Heart right ventricle (tissue), 16 donors: ENCODE measurements around the gene PTGES2. TPM values are rescaled to one million over a fixed set of nuclear protein-coding genes. Genes with fewer than 3 reads are reported as not detected.
A peak's percentile ranks its signal among the peaks of the same experiment; 100 is the strongest.

Experiments
- ATAC-seq, 8 donors: fragments of 200-7000 bp; cut with Tn5 transposase; one replicate each; pipeline ENCODE4 v1.9.1; 2020; ENCODE audit warnings: mild to moderate bottlenecking in 8 of 8, moderate library complexity in 8 of 8, moderate number of reproducible peaks in 1 of 8
- DNase-seq, 2 donors: peaks; one replicate each; pipeline ENCODE4 v3.0.0-alpha.2; 2020
- H3K27ac ChIP-seq, 10 donors: fragments of 200-600 bp; sonication (generic) in 2 of 10; one replicate each; pipeline versions ENCODE4 v1.5.0 to v1.8.0; 2020 to 2022; ENCODE audit warnings: mild to moderate bottlenecking in 3 of 10
- H3K27me3 ChIP-seq, 7 donors: fragments of 200-600 bp; one replicate each; pipeline ENCODE4 v1.8.0; 2021 to 2022; ENCODE audit warnings: mild to moderate bottlenecking in 2 of 7
- H3K36me3 ChIP-seq, 9 donors: fragments of 200-600 bp; sonication (generic) in 1 of 9; one replicate each; pipeline versions ENCODE4 v1.5.0 to v1.8.0; 2020 to 2022; ENCODE audit warnings: mild to moderate bottlenecking in 2 of 9
- H3K4me1 ChIP-seq, 9 donors: fragments of 200-600 bp; sonication (generic) in 1 of 9; one replicate each; pipeline versions ENCODE4 v1.5.0 to v1.8.0; 2020 to 2022; ENCODE audit warnings: mild to moderate bottlenecking in 4 of 9
- H3K4me3 ChIP-seq, 10 donors: fragments of 200-600 bp; sonication (generic) in 2 of 10; one replicate each; pipeline versions ENCODE4 v1.5.0 to v1.8.0; 2020 to 2022; ENCODE audit warnings: mild to moderate bottlenecking in 7 of 10, moderate library complexity in 2 of 10
- H3K9me3 ChIP-seq, 11 donors: fragments of 200-600 bp in 10 of 11; sonication (generic) in 2 of 11; one replicate each; pipeline versions ENCODE4 v1.5.0 to v1.8.0; 2013 to 2022; ENCODE audit warnings: mild to moderate bottlenecking in 2 of 11, control low read depth in 1 of 11, moderate library complexity in 1 of 11
- CTCF ChIP-seq, 9 donors: fragments of 200-600 bp; sonication (generic) in 2 of 9; IDR thresholded peaks; one replicate each; pipeline versions ENCODE4 v1.5.0 to v1.8.0; 2021 to 2022; ENCODE audit warnings: antibody characterized with exemption in 9 of 9, mild to moderate bottlenecking in 5 of 9, moderate library complexity in 1 of 9
- WGBS, 2 donors: extraction: QIAGEN DNeasy Blood & Tissue Kit; methylation state at CpG; one replicate each; pipeline ENCODE4 v1.1.7; 2013; ENCODE audit warnings: inconsistent platforms in 1 of 2; 5-methylcytosine and 5-hydroxymethylcytosine counted together
- intact Hi-C, 10 donors: fragments of 100-400 bp; cut with DNase I; formaldehyde crosslinking; loops; one replicate each; pipeline versions ENCODE4 v1.11.1 to v1.14.2; 2022
- polyA plus RNA-seq, 2 donors: library from polyadenylated mRNA; stranded (reverse); fragments of 200-250 nt; gene quantifications; one replicate each; pipeline ENCODE4 v1.2.3, GENCODE V29; 2013
- total RNA-seq, 10 donors: library from RNA; stranded (reverse); fragmentation: NEBNext Ultra II Directional in 3 of 10; extraction: Animal tissue kit (Norgen Biotek cat#: 25700) in 3 of 10; gene quantifications; one replicate each; pipeline versions ENCODE4 v1.2.1 to v1.2.4, GENCODE V29; 2021 to 2023
- donor health status: Arrhythmogenic right ventricular cardiomyopathy.
- donor health status: ischemic (EF 13 %, LVEDD 7.1; RV severe dilation, severe dysfunction).
- donor health status: healthy with polysubstance abuse.
- donor health status: DM: no; HTN: yes; CAD: no.
- donor health status: DM: no; HTN: no; CAD: no.
- donor health status: ischemic (EF 25% LVEDD 6.9; RV normal size, moderate dysfunction).
- donor health status: ischemic (EF 25% LVEDD 5.7; RV mildly dilated, moderate dysfunction).
- donor health status: healthy.
- donor health status: DM: yes; HTN: yes; CAD: no.
- donor health status: Ischemic cardiomyopathy.
- donor health status: ischemic (EF 35%, LVEDD 5.7; RV mildly dilated, moderate dysfunction).
- donor health status: nonischemic (EF 11% LVEDD 7.7; RV severe dilation, severe dysfunction).
- donor health status: DM: yes; HTN: yes; CAD: no.
- donor health status: PGD.
- donor health status: ischemic (EF 29% LVEDD 5.4; RV normal size, mild dysfunction).
- donor health status: nonischemic (EF 23%, LVEDD 6.1; RV moderate dilation, normal function).

Gene PTGES2
- total and polyA plus RNA-seq, 12 donors: 117 to 166 (median 147) TPM

- H3K4me3 ChIP-seq: no peak overlapping the region
- H3K27ac ChIP-seq: peak overlapping the region in 1 of 10 donors; percentile 97
- peaks cover 31 to 59% (median 48%) of the 10 kb centered on the region in 9 donors for H3K4me1 ChIP-seq
- ATAC-seq (peak in 1 of 8 donors; percentile 0), DNase-seq (no peak)
- no peak for TF ChIP-seq CTCF (IDR thresholded peaks at IDR 0.05)
- WGBS, 2 donors: 95 to 96% methylated on average over 23 of the region's 23 CpGs
- H3K36me3 ChIP-seq: peaks cover 7 to 79% (median 54%) of the 10 kb centered on the region in 9 donors
- no peaks in the 10 kb centered on the region for H3K9me3 ChIP-seq
- intact Hi-C loops: no loop called here
- H3K27me3 ChIP-seq: no peaks in the 10 kb centered on the region
Observed at GRCh38 chr9:128102861-128103588, 24.5 kb downstream of the PTGES2 start.

GRCh38 chr9:128102196-128102595 lies 25.3 kb downstream of the PTGES2 start:
- H3K4me3 ChIP-seq: peak overlapping the region in 1 of 10 donors; percentile 8
- intact Hi-C loops: no loop called here
- peaks cover 31 to 61% (median 56%) of the 10 kb centered on the region in 9 donors for H3K4me1 ChIP-seq
- 87 to 88% methylated on average over 13 of the region's 13 CpGs for WGBS, 2 donors
- ATAC-seq: no peak
- H3K27ac ChIP-seq: peak overlapping the region in 4 of 10 donors; percentile 25 to 97 (median 92)
- no peak for DNase-seq
- H3K9me3 ChIP-seq: no peaks in the 10 kb centered on the region
- no peak for TF ChIP-seq CTCF (IDR thresholded peaks at IDR 0.05)
- peaks cover 7 to 71% (median 46%) of the 10 kb centered on the region in 9 donors for H3K36me3 ChIP-seq
- no peaks in the 10 kb centered on the region for H3K27me3 ChIP-seq

- peaks cover 7 to 66% (median 40%) of the 10 kb centered on the region in 9 donors for H3K36me3 ChIP-seq
- peak in 1 of 8 donors; percentile 20 for ATAC-seq
- peak overlapping the region in 1 of 10 donors; percentile 8 for H3K4me3 ChIP-seq
- peak; percentile 41 to 64 for DNase-seq
- H3K4me1 ChIP-seq: peaks cover 31 to 66% (median 57%) of the 10 kb centered on the region in 9 donors
- intact Hi-C loops: no loop called here
- 61 to 64% methylated on average over 20 of the region's 20 CpGs for WGBS, 2 donors
- peak overlapping the region in 8 of 10 donors; percentile 11 to 97 (median 91) for H3K27ac ChIP-seq
- H3K27me3 ChIP-seq: no peaks in the 10 kb centered on the region
- TF ChIP-seq CTCF (IDR thresholded peaks at IDR 0.05): no peak
- no peaks in the 10 kb centered on the region for H3K9me3 ChIP-seq
Observed at GRCh38 chr9:128101690-128102089, 25.8 kb downstream of the PTGES2 start.

- H3K4me3 ChIP-seq: no peak overlapping the region
- no peaks in the 10 kb centered on the region for H3K27me3 ChIP-seq
- no peaks in the 10 kb centered on the region for H3K9me3 ChIP-seq
- peak overlapping the region in 9 of 10 donors; percentile 11 to 97 (median 90) for H3K27ac ChIP-seq
- ATAC-seq: no peak
- no peak for TF ChIP-seq CTCF (IDR thresholded peaks at IDR 0.05)
- WGBS, 2 donors: 74 to 76% methylated on average over 12 of the region's 12 CpGs
- intact Hi-C loops: no loop called here
- no peak for DNase-seq
- H3K36me3 ChIP-seq: peaks cover 6 to 61% (median 38%) of the 10 kb centered on the region in 9 donors
- peaks cover 31 to 70% (median 57%) of the 10 kb centered on the region in 9 donors for H3K4me1 ChIP-seq
Observed at GRCh38 chr9:128101231-128101661, 26.3 kb downstream of the PTGES2 start.
